ENCODE results near the gene GRK6.

Gene GRK6

DNA sequence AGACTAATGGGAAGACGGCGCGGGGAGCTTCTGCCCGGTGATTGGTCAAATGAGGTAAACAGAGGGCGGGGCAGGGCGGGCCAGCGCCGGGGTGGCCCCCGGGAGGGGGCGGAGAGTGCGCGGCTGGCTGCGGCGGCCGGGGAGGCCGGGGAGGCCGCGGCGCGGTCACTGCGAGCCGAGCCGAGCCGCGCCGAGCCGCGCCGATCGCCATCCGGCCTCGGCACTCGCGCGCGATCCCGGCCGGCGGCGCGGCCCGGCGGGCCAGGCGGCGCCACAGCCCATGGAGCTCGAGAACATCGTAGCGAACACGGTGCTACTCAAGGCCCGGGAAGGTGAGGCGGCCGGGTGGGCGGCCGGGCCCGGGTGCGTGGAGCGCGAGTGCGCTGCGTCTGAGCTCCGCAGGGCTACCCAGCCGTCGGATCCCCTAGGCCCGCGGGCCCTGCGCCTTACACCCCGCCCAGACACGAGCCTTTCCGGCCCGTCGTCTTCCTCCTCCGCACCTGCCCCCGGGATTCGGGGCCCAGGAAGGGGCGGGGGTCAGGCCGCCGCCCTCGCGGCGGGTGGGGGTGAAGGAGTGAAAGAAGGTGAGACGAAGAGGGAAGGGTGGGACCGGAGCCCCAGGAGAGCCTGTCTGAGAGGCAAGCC, at the start of gene GRK6:
TSS of gene GRK6 (plus strand) at position 111 of the 645 bp plus-strand sequence. CDS start at position 281, 170 bp downstream.
- DNase-seq, result peak; percentile 71

DNA sequence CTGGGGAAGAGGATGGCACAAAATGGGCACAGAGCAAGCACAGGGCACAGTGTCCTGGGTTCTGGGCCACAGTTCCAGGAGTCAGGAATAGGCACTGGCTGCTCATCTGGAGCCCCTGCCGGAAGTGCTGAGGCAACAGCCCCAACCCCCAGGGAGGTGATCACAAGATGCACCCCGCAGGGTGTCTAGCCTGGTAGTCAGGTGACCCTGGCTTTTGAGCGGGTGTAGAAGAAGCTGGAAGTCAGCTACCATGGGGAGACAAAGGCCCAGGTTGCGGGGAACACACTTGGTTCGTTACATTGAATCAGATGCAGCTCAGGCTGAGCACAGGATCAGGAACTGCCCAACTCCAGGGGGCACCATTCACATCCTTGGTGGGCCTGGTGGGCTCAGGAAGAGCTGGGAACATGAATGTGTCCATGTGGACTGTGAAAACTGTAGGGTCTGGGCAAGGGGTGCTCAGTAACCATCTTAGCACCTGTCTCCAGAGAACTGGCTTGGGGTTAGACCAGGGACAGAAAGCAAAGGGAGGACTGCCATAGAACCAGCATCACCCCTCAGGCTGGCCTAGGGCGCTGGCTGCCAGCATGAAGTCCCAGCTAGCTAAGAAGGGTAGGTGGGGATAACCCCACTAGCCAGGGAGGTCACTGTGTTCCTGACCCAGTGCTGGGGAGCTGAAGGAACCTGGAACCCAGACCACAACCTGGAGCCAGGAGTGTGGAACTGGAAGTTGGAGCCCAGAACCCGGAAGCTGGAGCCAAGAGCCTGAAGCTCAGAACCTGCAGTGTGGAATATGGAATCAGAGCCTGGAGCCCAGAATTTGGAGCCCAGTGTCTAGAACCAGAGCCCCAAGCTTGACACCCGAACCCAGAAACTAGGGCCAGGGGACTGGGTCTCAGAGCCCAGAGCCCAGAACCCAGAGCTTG, 48.4 kb upstream of the GRK6 start:
- no peak for DNase-seq

DNA sequence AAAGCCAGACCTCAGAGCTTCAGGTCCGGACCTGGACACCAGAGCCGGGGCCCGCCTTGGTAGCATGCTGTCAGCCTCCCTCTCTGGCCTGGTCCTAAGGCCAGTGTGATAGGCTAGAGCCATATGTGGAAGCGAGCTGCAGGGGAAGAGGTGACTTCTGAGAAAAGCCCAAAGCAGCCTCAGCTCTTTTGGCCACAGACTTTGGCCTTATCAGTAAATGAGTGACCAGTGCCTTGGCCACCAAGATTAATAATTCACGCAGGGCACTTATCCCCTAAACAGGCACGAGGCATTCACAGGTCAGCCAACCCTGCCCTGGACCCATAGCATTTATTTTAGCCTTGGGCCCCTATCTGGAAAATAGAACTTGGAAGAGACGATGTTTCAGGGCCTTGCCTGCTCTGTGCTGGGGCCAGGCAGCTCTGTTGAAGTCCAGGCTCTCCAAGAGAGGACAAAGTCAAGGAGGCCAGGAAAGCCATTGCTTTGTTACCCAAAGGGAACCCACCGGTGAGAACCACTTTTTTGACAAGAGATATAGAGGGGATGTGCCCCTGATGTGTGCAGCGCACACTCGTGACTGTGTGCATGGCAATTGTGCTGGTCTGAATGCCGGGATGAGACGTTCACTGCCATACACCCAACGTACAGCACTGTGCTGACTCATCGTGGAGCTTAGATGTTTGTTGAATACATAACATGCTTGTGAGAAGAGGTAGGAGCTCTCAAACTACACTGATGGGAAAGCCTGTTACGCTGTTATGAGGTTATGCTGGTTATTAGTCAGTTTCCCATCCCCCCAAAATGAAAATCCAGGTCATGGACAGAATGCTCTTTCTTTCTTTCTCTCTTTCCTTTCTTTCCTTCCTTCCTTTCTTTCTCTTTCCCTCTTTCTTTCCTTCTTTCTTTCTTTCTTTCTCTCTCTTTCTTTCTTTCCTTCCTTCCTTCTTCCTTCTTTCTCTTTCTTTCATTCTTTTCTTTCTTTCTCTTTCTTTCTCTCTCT, 47.3 kb upstream of the GRK6 start:
- no peak for DNase-seq

DNA sequence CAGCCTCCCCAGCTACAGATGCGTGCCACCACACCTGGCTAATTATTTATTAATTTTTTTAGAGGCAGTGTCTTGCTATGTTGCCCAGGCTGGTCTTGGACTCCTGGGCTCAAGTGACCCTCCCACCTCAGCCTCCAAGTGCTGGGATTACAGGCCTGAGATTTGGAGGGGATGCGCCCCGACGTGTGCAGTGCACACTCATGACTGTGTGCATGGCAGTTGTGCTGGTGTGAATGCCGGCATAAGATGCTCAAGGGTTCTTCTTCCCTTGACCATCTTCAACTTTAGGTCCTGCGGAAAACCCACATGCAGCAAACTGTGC, 45.7 kb upstream of the GRK6 start:
- no peak for DNase-seq

DNA sequence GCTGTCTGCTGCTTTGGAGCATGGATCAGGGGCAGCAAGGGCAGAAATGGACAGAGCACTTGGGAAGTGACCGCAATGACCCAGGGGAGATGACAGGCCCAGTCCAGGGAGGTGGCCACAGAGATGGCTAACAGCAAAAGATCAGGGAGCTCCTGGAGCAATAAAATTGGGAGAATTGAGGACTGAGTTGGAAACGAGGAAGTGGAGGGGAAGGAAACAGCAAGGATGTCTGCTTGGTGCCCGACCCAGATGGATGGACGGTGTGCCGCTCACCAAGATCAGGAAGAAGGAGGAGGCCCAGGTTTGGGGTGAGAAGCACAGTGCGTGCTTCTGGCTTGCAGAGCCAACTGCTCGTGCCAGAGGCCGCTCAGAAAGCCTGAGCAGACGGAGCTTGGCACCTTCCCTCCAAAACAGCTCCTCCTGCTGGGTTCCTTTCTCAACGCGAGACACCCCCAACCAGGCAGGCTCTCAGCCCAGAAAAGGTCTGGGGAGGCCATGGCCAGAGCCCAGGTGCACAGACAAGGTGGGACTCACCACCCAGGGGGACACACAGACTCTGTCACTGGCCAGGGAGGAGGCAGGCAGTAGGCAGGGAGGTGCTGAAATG, 44.0 kb upstream of the GRK6 start:
- DNase-seq, result no peak

DNA sequence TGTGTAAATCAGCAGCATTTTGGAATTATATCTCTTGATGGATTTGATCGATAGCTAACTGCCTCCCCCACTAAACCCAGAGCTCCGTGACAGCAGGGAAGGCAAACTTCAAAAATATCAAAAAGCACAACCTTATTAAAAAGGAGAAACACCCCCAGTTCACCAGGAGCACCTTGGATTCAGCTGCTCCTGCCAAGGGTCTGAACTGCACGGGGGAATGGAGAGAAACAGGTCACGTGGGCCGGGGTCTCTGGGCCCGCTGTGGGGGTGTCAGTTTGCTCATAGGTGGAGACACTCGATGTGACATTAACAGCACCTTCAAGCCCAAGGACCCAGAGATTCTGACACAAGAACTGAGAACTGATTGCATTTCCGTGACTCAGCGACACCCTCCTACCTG, 43.3 kb upstream of the GRK6 start:
- no peak for DNase-seq

DNA sequence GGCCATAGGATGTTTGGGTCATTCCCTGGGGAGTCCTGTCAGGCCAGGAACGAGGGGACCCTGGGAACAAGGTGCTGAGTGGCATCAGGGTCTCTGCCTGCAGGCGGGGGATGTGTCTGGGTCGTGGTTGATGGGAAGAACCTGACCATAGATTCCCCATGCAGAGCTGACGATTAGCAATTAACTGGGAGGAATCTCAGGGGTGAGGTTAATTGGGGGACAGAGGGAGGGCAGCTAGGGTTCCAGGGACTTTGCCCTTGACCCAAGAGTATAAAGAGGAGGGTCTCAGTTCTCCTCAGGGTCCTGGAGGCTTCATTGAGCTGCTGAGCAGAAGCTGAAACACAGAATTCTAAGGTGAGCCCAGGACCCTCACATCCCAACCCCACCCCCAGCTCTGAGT, 42.3 kb upstream of the GRK6 start, which contains the start of gene SLC34A1:
TSS of gene SLC34A1 (plus strand) at position 301 of the 400 bp plus-strand sequence. CDS start 1,308 bp downstream, outside the sequence.
- no peak for DNase-seq

DNA sequence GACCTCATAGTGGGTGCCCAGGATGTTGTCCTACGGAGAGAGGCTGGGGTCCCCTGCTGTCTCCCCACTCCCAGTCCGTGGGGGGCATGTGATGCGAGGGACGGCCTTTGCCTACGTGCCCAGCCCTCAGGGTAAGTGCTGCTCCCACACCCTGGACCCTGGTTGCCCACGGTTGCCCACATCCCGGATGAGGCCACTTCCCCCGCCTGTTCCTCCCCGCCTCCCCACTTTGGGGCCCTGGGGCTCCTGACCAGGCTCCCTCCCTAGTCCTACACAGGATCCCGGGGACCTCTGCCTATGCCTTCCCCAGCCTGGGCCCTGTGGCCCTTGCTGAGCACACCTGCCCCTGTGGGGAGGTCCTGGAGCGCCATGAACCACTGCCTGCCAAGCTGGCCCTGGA, 40.8 kb upstream of the GRK6 start:
- no peak for DNase-seq

DNA sequence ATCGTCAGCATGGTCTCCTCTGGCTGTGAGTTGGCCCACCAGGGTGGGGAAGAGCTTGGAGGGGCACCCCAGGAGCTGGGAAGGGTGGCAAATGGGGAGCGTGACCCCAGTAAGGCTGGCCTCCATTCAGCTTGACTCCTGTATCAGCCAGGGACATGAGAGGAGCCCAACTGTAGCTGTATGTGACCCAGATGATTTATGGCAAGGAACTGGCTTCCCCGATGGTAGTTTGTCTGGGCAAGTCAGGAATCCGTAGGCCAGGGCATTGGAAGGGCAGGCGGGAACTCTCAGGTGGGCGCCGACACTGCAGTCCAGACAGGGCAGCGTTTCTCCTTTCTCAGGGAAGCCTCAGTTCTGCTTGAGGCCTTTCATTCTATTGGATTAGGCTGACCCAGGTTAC, 39.9 kb upstream of the GRK6 start:
- DNase-seq, result no peak

DNA sequence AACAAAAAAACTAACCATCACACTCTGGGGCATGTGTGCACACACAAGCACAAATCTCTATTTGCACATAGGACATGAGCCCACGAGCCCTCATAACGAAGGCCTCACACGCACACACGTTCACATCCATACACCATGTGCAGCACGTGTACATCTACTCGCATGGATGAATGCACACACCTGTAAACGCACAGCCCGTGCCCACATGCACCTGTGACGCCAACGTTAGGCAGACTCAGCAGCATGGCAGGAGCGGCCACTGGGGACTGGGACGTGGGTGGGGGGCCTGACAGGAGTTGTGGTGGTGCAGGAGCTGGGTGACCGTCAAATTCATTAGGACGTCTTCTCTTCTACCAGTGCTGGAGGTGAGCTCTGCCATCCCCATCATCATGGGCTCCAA, 39.1 kb upstream of the GRK6 start:
- DNase-seq, result no peak

DNA sequence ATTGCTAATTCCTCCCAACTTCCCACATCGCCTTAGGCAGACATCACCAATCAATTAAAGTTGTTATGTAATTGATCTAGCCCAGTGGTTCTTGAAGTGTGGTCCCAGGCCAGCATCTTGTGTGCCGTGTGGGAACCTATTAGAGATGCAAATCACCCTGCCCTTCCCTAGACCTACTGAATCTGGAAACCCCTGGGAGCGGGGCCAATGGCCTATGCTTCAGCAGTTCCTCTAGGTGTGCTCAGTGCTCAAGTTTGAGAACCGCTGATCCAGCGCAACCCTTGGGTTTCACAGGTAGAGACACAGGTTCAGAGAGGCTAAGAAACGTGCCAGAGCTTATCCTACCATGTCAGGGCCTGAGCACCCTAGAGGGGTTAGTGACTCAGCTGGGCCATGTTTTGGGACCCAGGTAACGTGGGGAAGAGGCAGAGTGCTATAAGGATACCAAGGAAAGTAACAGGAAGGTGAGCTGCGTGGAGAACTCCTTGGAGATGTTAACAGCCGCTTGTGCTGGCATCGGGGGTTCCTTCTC, 37.9 kb upstream of the GRK6 start:
- DNase-seq, result no peak

DNA sequence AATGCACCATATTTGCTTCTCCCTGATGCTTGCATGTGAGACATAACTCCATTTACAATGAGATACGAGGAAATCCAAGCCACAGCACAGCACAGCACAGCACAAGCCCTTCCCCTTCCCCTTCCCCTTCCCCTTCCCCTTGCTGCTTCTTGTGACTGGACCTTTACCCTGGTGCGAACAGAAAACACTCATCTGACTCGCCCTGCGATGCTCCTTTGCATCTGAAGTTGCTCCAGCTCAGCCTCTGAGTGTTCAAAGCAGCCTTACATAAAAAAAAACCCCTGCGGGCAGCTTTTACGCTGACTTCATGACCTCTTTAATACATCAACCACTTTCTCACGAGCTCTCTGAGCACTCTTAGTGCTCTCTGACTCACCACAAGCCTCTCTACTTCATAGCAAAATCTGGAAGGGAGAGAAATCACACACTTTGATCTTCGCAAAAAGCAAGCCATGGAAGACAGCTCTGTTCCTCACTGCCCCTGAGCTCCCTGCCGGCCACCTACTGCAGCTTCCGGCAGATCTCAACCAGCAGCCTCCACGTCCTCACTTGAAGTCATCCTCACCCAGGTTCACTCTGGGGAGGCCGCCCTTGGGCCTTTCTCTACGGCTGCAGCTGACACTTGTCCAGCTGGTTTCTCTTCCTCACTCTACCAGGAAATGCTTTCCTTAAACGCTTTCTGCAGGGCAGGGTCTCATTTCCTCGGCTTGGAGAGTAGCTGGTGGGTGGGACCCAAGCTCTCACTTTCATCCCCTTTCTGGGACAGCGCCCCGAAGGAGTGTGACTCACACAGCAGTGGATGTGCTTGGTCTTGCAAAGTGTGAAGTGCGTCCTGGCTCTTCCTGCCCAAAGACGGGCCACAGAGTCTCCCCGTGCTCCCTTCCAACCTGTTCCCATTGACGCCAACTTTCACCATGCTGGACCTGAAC, 37.0 kb upstream of the GRK6 start:
- DNase-seq, result peak; percentile 55

DNA sequence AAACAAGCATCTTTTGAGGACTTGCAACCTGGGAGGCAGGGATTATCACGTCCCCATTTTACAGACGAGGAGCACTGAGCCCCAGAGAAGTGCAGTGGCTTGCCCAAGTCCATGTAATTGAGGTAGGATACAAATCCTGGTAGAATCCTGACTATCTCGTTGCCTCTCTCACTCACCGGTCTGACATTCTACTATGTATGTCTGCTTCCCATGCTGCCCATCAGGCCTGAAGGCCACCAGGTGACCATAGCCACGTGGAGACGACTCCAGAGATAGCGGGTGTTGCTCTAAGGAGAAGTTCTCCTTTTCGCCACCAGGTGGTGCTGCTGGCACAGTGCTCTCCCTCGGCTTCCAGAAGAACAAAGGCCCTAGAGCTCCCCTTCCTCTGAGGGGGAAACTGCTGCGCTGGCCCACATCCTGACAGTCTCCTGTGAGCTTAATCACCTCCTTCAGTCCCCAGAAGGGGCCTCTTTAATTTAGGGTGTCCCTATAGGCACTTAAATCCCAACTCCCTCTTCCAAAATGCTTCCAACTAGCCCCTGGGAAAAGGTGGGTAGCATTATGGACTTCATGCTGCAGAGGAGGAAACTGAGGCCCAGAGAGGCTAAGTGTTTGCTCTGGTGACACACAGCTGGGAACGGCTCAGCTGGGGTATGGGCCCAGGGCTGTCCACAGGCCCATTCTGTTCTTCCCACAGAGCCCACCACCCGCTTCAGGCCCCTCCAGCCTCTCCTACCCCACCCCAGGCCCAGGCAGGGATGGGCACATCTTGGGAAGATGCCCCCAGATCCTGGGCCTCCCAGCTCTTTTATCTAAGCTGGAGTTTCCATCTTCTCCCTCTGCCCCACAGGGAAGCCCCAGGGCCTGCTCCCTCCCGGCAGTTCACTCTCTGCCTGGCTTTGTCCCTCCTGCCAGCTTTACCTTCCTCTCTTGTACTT, 35.8 kb upstream of the GRK6 start:
- peak; percentile 78 for DNase-seq

DNA sequence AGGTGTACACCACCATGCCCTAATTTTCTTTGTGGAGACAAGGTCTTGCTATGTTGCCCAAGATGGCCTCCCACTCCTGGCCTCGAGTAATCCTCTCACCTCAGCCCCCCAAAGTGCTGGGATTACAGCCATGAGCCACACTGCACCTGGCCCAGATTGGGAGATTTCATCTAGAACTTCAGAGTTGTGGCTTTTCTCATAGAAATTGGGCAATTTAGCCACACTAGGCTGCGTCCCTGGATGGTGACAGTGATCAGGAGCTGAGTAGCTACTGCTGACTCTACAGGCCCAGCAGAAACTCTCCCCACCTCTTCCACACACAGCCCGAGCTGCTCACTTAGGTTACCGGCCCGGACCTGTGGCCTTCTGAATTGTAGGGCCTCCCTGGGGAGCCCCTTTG, 33.7 kb upstream of the GRK6 start:
- DNase-seq, result no peak

DNA sequence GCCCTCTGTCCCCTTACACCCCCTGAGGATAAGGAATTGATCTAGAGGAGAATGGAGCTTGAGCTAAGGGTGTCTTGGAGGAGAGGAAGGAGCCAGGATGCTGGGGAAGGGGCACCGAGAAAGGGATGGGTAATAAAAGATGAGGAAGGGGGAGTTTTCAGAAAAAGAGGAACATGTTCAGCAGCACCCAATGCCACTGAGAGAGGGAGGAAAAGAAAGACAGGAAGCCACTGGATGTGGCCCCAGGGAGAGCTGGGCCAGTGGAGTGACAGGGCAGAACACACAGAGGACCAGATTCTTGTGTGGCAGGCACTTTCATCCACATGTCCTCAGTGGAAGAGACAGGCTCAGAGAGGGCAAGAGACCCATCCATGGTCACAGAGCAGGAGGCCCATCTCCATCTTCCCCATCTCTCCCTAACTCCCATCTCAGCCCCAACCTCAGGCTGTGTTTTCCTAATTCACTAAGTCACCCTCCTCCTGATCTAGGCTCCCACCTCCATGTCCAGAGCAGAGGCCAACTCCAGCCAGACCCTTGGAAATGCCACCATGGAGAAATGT, 33.2 kb upstream of the GRK6 start:
- no peak for DNase-seq

DNA sequence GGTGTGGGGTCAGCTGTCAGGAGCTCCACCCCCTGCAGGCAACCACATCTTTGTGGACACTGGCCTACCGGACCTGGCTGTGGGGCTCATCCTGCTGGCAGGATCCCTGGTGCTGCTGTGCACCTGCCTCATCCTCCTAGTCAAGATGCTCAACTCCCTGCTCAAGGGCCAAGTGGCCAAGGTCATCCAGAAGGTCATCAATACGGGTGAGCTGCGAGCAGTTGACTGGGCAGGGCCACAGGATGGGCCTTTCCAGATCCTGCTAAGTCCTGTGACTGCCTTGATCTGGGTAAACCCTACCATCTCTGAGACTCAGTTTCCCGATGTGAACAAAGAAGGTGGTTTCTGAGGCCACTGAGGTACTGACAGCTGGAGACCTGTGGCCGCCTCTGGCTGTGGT, 32.5 kb upstream of the GRK6 start:
- DNase-seq, result no peak

DNA sequence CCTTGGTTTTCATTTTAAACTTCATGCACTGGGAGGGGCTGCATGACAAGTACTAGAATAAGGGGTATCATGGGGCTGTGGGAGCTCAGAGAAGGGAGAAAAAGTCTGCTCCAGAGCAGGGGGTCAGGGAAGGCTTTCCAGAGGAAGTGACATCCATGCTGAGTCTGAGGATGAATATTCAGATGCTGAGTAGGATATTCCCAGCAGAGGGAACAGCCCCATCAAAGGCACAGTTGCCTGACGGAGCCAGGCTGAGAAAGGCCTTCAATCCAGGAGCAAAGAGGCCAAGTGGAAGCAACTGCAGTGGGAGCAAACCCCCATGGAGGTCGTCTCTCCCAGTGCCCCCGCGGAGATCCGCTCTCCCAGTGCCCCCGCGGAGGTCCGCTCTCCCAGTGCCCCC, 30.4 kb upstream of the GRK6 start:
- no peak for DNase-seq

DNA sequence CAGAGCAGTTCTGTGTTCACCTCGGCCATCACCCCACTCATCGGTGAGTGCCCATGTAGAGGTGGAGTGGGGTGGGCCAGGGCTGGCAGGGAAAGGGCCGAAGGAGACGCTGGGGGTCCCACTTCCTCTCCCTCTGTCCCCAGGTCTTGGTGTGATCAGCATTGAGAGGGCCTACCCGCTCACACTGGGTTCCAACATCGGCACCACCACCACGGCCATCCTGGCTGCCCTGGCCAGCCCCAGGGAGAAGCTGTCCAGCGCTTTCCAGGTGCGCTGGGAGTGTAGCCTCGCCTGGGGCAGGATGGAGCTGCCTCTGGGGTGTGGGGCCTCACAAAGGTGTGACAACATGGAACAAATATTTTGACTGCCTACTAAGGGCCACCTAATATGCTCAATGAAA, 29.7 kb upstream of the GRK6 start:
- no peak for DNase-seq

DNA sequence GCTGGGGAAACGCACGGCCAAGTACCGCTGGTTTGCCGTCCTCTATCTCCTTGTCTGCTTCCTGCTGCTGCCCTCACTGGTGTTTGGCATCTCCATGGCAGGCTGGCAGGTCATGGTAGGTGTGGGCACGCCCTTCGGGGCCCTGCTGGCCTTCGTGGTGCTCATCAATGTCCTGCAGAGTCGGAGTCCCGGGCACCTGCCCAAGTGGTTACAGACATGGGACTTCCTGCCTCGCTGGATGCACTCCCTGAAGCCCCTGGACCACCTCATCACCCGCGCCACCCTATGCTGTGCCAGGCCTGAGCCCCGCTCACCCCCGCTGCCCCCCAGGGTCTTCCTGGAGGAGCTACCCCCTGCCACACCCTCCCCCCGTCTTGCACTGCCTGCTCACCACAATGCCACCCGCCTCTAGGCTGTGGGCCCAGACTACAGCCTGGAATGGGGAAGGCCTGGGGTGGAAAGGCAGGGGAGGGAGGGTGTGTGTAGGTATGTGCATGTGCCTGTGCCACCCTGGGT, 28.5 kb upstream of the GRK6 start:
- DNase-seq, result no peak
